HG03045 (cell line): Measurements from ENCODE around the gene KLF7.

Source experiments
- ATAC-seq: cut with Tn5 transposase; IDR thresholded peaks from one replicate; pipeline ENCODE4 v1.9.1; 2021; ENCODE audit warnings: mild to moderate bottlenecking, moderate library complexity; ENCODE audit not compliant: unreplicated experiment

Gene KLF7

GRCh38 chr2:207097278-207097677 is 68.5 kb downstream of the KLF7 start:
- ATAC-seq = no peak

- ATAC-seq = no peak
Observed at GRCh38 chr2:207095963-207096362, 69.8 kb downstream of the KLF7 start.

GRCh38 chr2:207093234-207093633 is 72.5 kb downstream of the KLF7 start:
- ATAC-seq = no peak

- ATAC-seq = no peak
Observed at GRCh38 chr2:207092818-207093217, 72.9 kb downstream of the KLF7 start.

GRCh38 chr2:207091928-207092327 is 73.8 kb downstream of the KLF7 start:
- no peak for ATAC-seq

- ATAC-seq = no peak
Observed at GRCh38 chr2:207091176-207091575, 74.6 kb downstream of the KLF7 start.

- ATAC-seq = no peak
Observed at GRCh38 chr2:207090389-207090788, 75.4 kb downstream of the KLF7 start.

- no peak for ATAC-seq
Observed at GRCh38 chr2:207088839-207089238, 76.9 kb downstream of the KLF7 start.

GRCh38 chr2:207088276-207088675 is 77.5 kb downstream of the KLF7 start:
- ATAC-seq = no peak

- ATAC-seq = no peak
Observed at GRCh38 chr2:207087046-207087902, 78.5 kb downstream of the KLF7 start.

- no peak for ATAC-seq
Observed at GRCh38 chr2:207086136-207086535, 79.6 kb downstream of the KLF7 start.

GRCh38 chr2:207085110-207085509 is 80.6 kb downstream of the KLF7 start:
- ATAC-seq = no peak

- no peak for ATAC-seq
Observed at GRCh38 chr2:207083361-207084110, 82.2 kb downstream of the KLF7 start.

- no peak for ATAC-seq
Observed at GRCh38 chr2:207082619-207083018, 83.1 kb downstream of the KLF7 start.

- no peak for ATAC-seq
Observed at GRCh38 chr2:207078186-207078798, 87.5 kb downstream of the KLF7 start.

GRCh38 chr2:207077266-207077665 is 88.5 kb downstream of the KLF7 start:
- ATAC-seq = no peak

- no peak for ATAC-seq
Observed at GRCh38 chr2:207075456-207075855, 90.3 kb downstream of the KLF7 start.

GRCh38 chr2:207073801-207074678 is 91.7 kb downstream of the KLF7 start:
- no peak for ATAC-seq

- no peak for ATAC-seq
Observed at GRCh38 chr2:207073412-207073800, 92.3 kb downstream of the KLF7 start.

GRCh38 chr2:207072571-207072970 is 93.2 kb downstream of the KLF7 start:
- no peak for ATAC-seq

GRCh38 chr2:207071820-207072219 is 93.9 kb downstream of the KLF7 start:
- ATAC-seq = no peak
